ENCODE measurements around the gene RNF212. TPM values are rescaled to one million over a fixed set of nuclear protein-coding genes. Genes with fewer than 3 reads are reported as not detected.

The RNF212 gene
- total RNA-seq, 1 experiment from 2014 or later = not detected

DNA sequence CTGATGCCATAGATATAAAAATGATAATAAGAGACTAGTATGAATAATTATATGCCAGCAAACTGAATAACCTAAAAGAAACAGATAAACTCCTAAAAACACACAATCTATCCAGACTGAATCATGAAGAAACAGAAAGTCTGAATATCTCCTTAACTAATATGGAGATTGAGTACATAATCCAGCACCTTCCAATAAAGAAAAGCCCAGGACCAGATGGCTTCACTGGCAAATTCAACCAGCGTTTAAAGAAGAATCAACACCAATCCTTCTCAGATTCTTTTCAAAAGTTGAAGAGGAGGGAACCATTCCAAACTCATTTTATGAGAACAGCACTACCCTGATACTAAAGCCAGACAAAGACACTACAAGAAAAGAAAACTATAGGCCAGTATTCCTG, 26.5 kb upstream of the RNF212 start:
- ATAC-seq (no peak), DNase-seq (no peak)
- Histone ChIP-seq H3K4me1 (ENCODE audit: insufficient read depth, low read length) (no peaks in the 10 kb centered on the region), H3K79me2 (ENCODE audit: low read length) (no peaks in the 10 kb centered on the region), H3K9ac (ENCODE audit: low read length) (no peak overlapping the region), H3K9me2 (replicated peaks; ENCODE audit: low read length) (no peaks in the 10 kb centered on the region), H3K36me3 (ENCODE audit: low read depth, low read length) (no peaks in the 10 kb centered on the region), H3K9me3 (ENCODE audit: low read length) (no peaks in the 10 kb centered on the region), H3K27me3 (ENCODE audit: low read length) (peaks cover 66% of the 10 kb centered on the region), H3K27ac (ENCODE audit: low read length) (no peak overlapping the region), H3K4me3 (ENCODE audit: low read length) (no peak overlapping the region), H3F3A (ENCODE audit: low read length, unreplicated experiment) (no peaks in the 10 kb centered on the region), H3K4me2 (ENCODE audit: low read length) (no peak overlapping the region), H4K20me1 (ENCODE audit: low read length) (no peaks in the 10 kb centered on the region), H2AFZ (ENCODE audit: low read length) (no peak overlapping the region)
- TF ChIP-seq, protein P1, sequence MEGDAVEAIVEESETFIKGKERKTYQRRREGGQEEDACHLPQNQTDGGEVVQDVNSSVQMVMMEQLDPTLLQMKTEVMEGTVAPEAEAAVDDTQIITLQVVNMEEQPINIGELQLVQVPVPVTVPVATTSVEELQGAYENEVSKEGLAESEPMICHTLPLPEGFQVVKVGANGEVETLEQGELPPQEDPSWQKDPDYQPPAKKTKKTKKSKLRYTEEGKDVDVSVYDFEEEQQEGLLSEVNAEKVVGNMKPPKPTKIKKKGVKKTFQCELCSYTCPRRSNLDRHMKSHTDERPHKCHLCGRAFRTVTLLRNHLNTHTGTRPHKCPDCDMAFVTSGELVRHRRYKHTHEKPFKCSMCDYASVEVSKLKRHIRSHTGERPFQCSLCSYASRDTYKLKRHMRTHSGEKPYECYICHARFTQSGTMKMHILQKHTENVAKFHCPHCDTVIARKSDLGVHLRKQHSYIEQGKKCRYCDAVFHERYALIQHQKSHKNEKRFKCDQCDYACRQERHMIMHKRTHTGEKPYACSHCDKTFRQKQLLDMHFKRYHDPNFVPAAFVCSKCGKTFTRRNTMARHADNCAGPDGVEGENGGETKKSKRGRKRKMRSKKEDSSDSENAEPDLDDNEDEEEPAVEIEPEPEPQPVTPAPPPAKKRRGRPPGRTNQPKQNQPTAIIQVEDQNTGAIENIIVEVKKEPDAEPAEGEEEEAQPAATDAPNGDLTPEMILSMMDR (conservative IDR thresholded peaks at IDR 0.05; ENCODE audit: low read depth, low read length) = no peak
- no peak for TF ChIP-seq EZH2phosphoT487 (IDR thresholded peaks at IDR 0.05; ENCODE audit: borderline replicate concordance, low read length)
- TF ChIP-seq EZH2 (IDR thresholded peaks at IDR 0.05; ENCODE audit: low read length, unreplicated experiment) = no peak
- intact Hi-C loops (cut with micrococcal nuclease) = no loop called here
- ChIA-PET POLR2A (ENCODE audit: unreplicated experiment) (no interaction called here), CTCF (no interaction called here)
- no TSS peak for BruUV-seq (replicated peaks)

DNA sequence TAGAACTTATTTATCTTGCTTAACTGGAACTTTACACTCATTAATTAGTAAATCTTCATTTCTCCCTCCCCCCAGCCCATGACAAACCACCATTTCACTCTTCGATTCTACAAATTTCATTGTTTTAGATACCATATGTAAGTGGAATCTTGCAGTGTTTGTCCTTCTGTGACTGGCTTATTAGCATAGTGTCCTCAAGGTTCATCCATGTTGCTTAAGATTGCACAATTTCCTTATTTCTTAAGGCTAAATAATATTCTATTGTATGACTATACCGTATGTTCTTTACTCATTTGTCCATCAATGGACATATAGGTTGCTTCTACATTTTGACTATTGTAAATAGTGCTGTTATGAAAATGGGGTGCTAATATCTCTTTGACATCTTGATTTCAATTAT, 24.5 kb upstream of the RNF212 start:
- BruUV-seq (replicated peaks) = no TSS peak
- Histone ChIP-seq H3K4me2 (ENCODE audit: low read length) (no peak overlapping the region), H3K4me1 (ENCODE audit: insufficient read depth, low read length) (no peaks in the 10 kb centered on the region), H3K79me2 (ENCODE audit: low read length) (no peaks in the 10 kb centered on the region), H3K9me2 (replicated peaks; ENCODE audit: low read length) (no peaks in the 10 kb centered on the region), H4K20me1 (ENCODE audit: low read length) (no peaks in the 10 kb centered on the region), H3F3A (ENCODE audit: low read length, unreplicated experiment) (no peaks in the 10 kb centered on the region), H3K4me3 (ENCODE audit: low read length) (no peak overlapping the region), H2AFZ (ENCODE audit: low read length) (no peak overlapping the region), H3K27ac (ENCODE audit: low read length) (no peak overlapping the region), H3K9me3 (ENCODE audit: low read length) (no peaks in the 10 kb centered on the region), H3K9ac (ENCODE audit: low read length) (no peak overlapping the region), H3K27me3 (ENCODE audit: low read length) (peaks cover 57% of the 10 kb centered on the region), H3K36me3 (ENCODE audit: low read depth, low read length) (no peaks in the 10 kb centered on the region)
- intact Hi-C loops (cut with micrococcal nuclease) = no loop called here
- ChIA-PET CTCF (interaction anchor here (0.5 kb wide), 1 partner anchor 30 kb away, joined by 4 read pairs; no protein-coding TSS in a partner anchor), POLR2A (ENCODE audit: unreplicated experiment) (interaction anchor here (0.7 kb wide), 1 partner anchor 14 kb away, joined by 4 read pairs; no protein-coding TSS in a partner anchor)
- no peak for TF ChIP-seq EZH2phosphoT487 (IDR thresholded peaks at IDR 0.05; ENCODE audit: borderline replicate concordance, low read length)
- TF ChIP-seq EZH2 (IDR thresholded peaks at IDR 0.05; ENCODE audit: low read length, unreplicated experiment) = no peak
- TF ChIP-seq, protein P1 (conservative IDR thresholded peaks at IDR 0.05; ENCODE audit: low read depth, low read length) = no peak
- ATAC-seq (no peak), DNase-seq (no peak)

DNA sequence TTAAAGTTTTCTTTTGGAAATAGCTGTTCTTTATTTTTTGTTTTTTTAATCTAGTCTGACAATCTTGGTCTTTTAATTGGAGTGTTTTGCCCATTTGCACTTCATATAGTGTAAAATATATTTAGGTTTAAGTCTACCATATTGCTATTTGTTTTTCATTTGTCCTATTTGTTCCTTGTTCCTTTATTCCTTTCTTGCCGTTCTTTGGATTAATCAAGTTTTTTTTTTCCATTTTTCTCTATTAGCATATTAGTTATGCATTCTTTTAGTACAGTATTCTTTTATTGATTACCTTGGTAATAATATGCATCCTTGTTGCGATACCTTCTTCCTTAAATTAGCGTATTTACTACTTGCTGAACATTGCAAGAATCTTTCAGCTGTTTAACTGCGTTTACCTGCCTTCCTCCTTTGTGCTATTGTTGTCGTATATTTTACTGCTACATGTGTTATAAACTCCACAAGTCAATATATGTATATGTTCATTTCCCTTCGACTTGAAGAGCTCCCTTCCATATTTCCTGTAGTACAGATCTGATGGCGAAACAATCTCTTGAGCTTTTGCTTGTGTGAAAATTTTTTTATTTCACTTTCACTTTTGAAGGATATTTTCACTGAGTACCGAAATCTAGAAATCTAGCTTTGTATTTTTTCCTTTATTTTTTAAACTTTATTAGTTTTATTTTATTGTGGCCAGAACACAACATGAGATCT, 23.9 kb upstream of the RNF212 start:
- ChIA-PET POLR2A (ENCODE audit: unreplicated experiment) (no interaction called here), CTCF (interaction anchor here (0.5 kb wide), 1 partner anchor 29 kb away, joined by 4 read pairs; no protein-coding TSS in a partner anchor)
- H3K4me3 ChIP-seq (ENCODE audit: low read length) = no peak overlapping the region
- no peaks in the 10 kb centered on the region for H3F3A ChIP-seq (ENCODE audit: low read length, unreplicated experiment)
- ATAC-seq (no peak), DNase-seq (no peak)
- H3K4me1 ChIP-seq (ENCODE audit: insufficient read depth, low read length) = no peaks in the 10 kb centered on the region
- no peak overlapping the region for H3K27ac ChIP-seq (ENCODE audit: low read length)
- no peak overlapping the region for H3K4me2 ChIP-seq (ENCODE audit: low read length)
- no peaks in the 10 kb centered on the region for H3K79me2 ChIP-seq (ENCODE audit: low read length)
- H3K9me3 ChIP-seq (ENCODE audit: low read length) = no peaks in the 10 kb centered on the region
- peaks cover 52% of the 10 kb centered on the region for H3K27me3 ChIP-seq (ENCODE audit: low read length)
- no peak overlapping the region for H2AFZ ChIP-seq (ENCODE audit: low read length)
- BruUV-seq (replicated peaks) = no TSS peak
- no peaks in the 10 kb centered on the region for H3K9me2 ChIP-seq (replicated peaks; ENCODE audit: low read length)
- TF ChIP-seq, protein P1 (conservative IDR thresholded peaks at IDR 0.05; ENCODE audit: low read depth, low read length) = no peak
- no peak for TF ChIP-seq EZH2 (IDR thresholded peaks at IDR 0.05; ENCODE audit: low read length, unreplicated experiment)
- TF ChIP-seq EZH2phosphoT487 (IDR thresholded peaks at IDR 0.05; ENCODE audit: borderline replicate concordance, low read length) = no peak
- intact Hi-C loops (cut with micrococcal nuclease) = no loop called here
- H3K9ac ChIP-seq (ENCODE audit: low read length) = no peak overlapping the region
- no peaks in the 10 kb centered on the region for H4K20me1 ChIP-seq (ENCODE audit: low read length)
- H3K36me3 ChIP-seq (ENCODE audit: low read depth, low read length) = no peaks in the 10 kb centered on the region
